Measurements from ENCODE around the gene MEX3D.

The MEX3D gene

DNA sequence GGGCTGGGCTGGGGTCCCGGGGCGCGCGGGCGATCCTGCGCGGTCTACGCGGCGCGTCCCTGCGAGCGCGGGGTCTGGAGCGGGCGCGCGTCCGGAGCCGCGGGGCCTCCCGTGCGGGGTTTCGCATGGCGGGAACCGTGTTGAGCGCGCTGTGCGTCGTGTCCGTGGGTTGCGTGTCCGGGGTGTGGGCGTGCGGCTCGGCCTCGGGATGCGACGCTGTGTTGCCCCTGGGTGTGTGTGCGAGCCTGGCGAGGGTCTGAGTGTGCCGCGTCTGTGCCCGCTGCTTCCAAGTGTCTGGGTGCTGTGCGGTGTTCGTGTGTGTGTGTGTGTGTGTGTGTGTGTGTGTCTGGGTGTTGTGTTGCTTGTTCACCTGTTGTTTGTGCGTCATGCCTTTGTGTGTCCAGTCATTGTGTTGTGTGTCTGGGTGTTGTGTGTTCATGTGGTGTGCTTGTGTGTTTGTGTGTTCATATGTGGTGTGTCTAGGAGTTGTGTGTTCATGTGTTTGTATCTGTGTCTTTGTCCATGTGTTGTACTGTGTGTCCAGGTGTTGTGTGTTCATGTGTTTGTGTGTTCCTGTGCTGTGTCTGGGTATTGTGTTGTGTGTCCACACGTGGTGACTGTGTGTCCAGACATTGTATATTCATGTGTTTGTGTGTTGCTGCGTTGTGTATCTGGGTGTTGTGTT, 43.7 kb downstream of the MEX3D start:
- no peak overlapping the region for H2BK120ac ChIP-seq (ENCODE audit: low read depth, low read length)
- no CpG with 5 or more reads among the region's 49 CpGs for WGBS, 2 donors (ENCODE audit: extremely low coverage in 2 of 2, insufficient read length in 2 of 2, insufficient replicate concordance in 1 of 2)
- H3K4me3 ChIP-seq (ENCODE audit: low read length in 2 of 2): peak overlapping the region; percentile 33 to 78
- no peaks in the 10 kb centered on the region for H3K36me3 ChIP-seq (replicated peaks in 1 of 2; ENCODE audit: control insufficient read depth in 2 of 2, insufficient read depth in 2 of 2, low read length in 2 of 2)
- H3K4ac ChIP-seq (ENCODE audit: low read length): no peak overlapping the region
- no peak for DNase-seq (ENCODE audit: low spot score)
- H3K4me1 ChIP-seq (ENCODE audit: control insufficient read depth in 2 of 2, insufficient read depth in 1 of 2, low read depth in 1 of 2, low read length in 2 of 2): peaks cover 4 to 6% of the 10 kb centered on the region in 2 donors
- peak overlapping the region; percentile 69 for H2AFZ ChIP-seq (ENCODE audit: low read length)
- no peak overlapping the region for H2BK5ac ChIP-seq (ENCODE audit: low read length)
- peak overlapping the region; percentile 94 for H3K23ac ChIP-seq (ENCODE audit: low read depth, low read length, poor library complexity)
- peak overlapping the region; percentile 98 for H2BK12ac ChIP-seq (ENCODE audit: low read length)
- H4K8ac ChIP-seq (ENCODE audit: low read depth, low read length): peak overlapping the region; percentile 52
- peak overlapping the region; percentile 74 for H3K18ac ChIP-seq (ENCODE audit: low read length)
- H4K91ac ChIP-seq (ENCODE audit: low read depth, low read length, poor library complexity): no peak overlapping the region
- peak overlapping the region; percentile 89 for H3K9ac ChIP-seq (ENCODE audit: low read depth, low read length, poor library complexity)
- H3K9me3 ChIP-seq (replicated peaks in 1 of 2; ENCODE audit: control insufficient read depth in 2 of 2, insufficient read depth in 1 of 2, low read depth in 1 of 2, low read length in 2 of 2): peaks cover 0 to 5% of the 10 kb centered on the region in 2 donors
- H3K27ac ChIP-seq (replicated peaks; ENCODE audit: low read length): no peak overlapping the region
- H3K4me2 ChIP-seq (ENCODE audit: insufficient read depth, low read length, poor library complexity, severe bottlenecking): peak overlapping the region; percentile 69
- H3K27me3 ChIP-seq (ENCODE audit: control insufficient read depth in 3 of 3, insufficient read depth in 3 of 3, low read depth in 1 of 3, low read length in 3 of 3): peaks cover 8 to 53% (median 31%) of the 10 kb centered on the region in 3 experiments
- H3K79me1 ChIP-seq (ENCODE audit: low read depth, low read length): peaks cover 2% of the 10 kb centered on the region
- H2BK15ac ChIP-seq (ENCODE audit: low read length): peak overlapping the region; percentile 8
- H3K14ac ChIP-seq (ENCODE audit: low read length): peak overlapping the region; percentile 39
- peak overlapping the region; percentile 63 for H2AK5ac ChIP-seq (ENCODE audit: low read depth, low read length)

DNA sequence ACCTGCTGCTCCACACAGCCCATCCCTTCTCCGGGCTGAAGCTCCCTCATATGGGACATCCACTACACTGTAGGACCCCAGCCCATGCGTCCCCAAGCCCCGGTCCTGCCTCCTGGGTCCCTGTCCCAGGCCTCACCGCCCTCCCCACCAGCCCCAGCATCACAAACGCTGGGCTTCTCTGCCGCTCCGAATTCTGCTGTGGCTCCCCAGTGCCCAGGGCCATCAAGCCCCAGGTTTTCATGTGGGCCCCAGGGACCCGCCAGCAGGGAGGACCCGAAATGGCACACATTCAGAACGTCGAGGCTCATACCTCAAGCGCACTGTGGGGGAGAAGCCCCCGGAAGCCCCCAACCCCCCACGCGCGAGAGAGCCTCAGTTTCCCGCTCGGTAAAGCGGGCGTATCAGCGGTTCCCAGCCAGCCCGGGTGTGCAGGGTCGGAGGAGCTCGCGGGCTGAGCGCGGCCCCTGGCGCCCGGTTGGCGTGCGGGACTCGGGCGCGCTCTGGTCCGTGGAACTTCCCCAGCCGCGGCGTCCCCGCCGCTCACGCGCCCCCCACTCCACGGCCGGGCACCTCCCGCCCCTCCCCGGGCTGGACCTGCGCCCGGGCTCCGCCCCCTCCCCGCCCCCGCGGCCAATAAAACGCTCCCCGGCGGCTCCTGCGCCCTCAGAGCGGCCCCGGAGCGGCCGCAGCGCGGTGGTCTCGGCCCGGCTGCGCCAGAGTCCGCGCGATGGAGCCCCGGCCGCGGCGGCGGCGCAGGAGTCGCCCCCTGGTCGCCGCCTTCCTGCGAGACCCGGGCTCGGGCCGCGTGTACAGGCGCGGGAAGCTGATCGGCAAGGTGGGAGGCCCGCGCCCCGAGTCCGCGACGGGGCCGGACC, 44.5 kb downstream of the MEX3D start, which contains the start of gene PLK5:
Gene PLK5 (plus strand): TSS at position 666 of the 875 bp plus-strand sequence. CDS start 2,920 bp downstream, outside the sequence.
- no peak for DNase-seq (ENCODE audit: low spot score)
- WGBS, 2 donors (ENCODE audit: extremely low coverage in 2 of 2, insufficient read length in 2 of 2, insufficient replicate concordance in 1 of 2): no CpG with 5 or more reads among the region's 92 CpGs
- no peak within 1 kb of the TSS for H3K4ac ChIP-seq (ENCODE audit: low read length)
- H3K27me3 ChIP-seq (ENCODE audit: control insufficient read depth in 3 of 3, insufficient read depth in 3 of 3, low read depth in 1 of 3, low read length in 3 of 3): peaks cover 8 to 57% (median 31%) of the 10 kb centered on the region in 3 experiments
- no peak within 1 kb of the TSS for H4K91ac ChIP-seq (ENCODE audit: low read depth, low read length, poor library complexity)
- peaks cover 4 to 6% of the 10 kb centered on the region in 2 donors for H3K4me1 ChIP-seq (ENCODE audit: control insufficient read depth in 2 of 2, insufficient read depth in 1 of 2, low read depth in 1 of 2, low read length in 2 of 2)
- H3K4me2 ChIP-seq (ENCODE audit: insufficient read depth, low read length, poor library complexity, severe bottlenecking): peak within 1 kb of the TSS; percentile 69
- H3K79me1 ChIP-seq (ENCODE audit: low read depth, low read length): peaks cover 2% of the 10 kb centered on the region
- H4K8ac ChIP-seq (ENCODE audit: low read depth, low read length): peak within 1 kb of the TSS; percentile 52
- no peak within 1 kb of the TSS for H2BK120ac ChIP-seq (ENCODE audit: low read depth, low read length)
- H2AFZ ChIP-seq (ENCODE audit: low read length): peak within 1 kb of the TSS; percentile 69
- H3K14ac ChIP-seq (ENCODE audit: low read length): peak within 1 kb of the TSS; percentile 71
- peak within 1 kb of the TSS; percentile 63 for H2AK5ac ChIP-seq (ENCODE audit: low read depth, low read length)
- peak within 1 kb of the TSS; percentile 87 for H3K18ac ChIP-seq (ENCODE audit: low read length)
- no peaks in the 10 kb centered on the region for H3K36me3 ChIP-seq (replicated peaks in 1 of 2; ENCODE audit: control insufficient read depth in 2 of 2, insufficient read depth in 2 of 2, low read length in 2 of 2)
- no peak within 1 kb of the TSS for H3K27ac ChIP-seq (replicated peaks; ENCODE audit: low read length)
- peak within 1 kb of the TSS; percentile 89 for H3K9ac ChIP-seq (ENCODE audit: low read depth, low read length, poor library complexity)
- H3K23ac ChIP-seq (ENCODE audit: low read depth, low read length, poor library complexity): peak within 1 kb of the TSS; percentile 94
- H2BK12ac ChIP-seq (ENCODE audit: low read length): peak within 1 kb of the TSS; percentile 98
- H2BK5ac ChIP-seq (ENCODE audit: low read length): no peak within 1 kb of the TSS
- H2BK15ac ChIP-seq (ENCODE audit: low read length): peak within 1 kb of the TSS; percentile 8
- H3K9me3 ChIP-seq (replicated peaks in 1 of 2; ENCODE audit: control insufficient read depth in 2 of 2, insufficient read depth in 1 of 2, low read depth in 1 of 2, low read length in 2 of 2): peaks cover 0 to 5% of the 10 kb centered on the region in 2 donors
- peak within 1 kb of the TSS; percentile 33 to 78 for H3K4me3 ChIP-seq (ENCODE audit: low read length in 2 of 2)

DNA sequence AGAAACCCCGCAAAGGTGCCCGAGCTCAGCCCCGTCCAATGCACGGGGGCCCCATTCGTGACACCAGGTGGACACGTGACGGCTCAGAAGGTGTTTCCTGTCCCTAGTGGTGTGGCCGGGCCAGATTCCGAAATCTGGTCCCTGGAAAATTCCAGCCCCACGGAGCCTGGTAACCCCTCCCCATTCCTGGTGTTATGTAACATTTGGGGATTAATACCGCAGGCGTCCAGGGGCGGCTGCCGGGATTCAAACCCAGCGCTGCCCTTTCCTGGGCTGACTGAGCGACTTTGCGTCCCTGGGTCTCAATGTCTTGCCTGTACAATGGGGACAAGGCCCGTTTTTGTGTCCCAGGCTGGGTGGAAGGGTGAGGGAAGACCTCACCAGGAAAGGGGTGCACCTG, 45.3 kb downstream of the MEX3D start:
- peaks cover 8 to 62% (median 33%) of the 10 kb centered on the region in 3 experiments for H3K27me3 ChIP-seq (ENCODE audit: control insufficient read depth in 3 of 3, insufficient read depth in 3 of 3, low read depth in 1 of 3, low read length in 3 of 3)
- peak overlapping the region; percentile 17 for H3K18ac ChIP-seq (ENCODE audit: low read length)
- no peak overlapping the region for H3K27ac ChIP-seq (replicated peaks; ENCODE audit: low read length)
- no peak overlapping the region for H2BK12ac ChIP-seq (ENCODE audit: low read length)
- H2BK15ac ChIP-seq (ENCODE audit: low read length): no peak overlapping the region
- H2AFZ ChIP-seq (ENCODE audit: low read length): no peak overlapping the region
- H2BK120ac ChIP-seq (ENCODE audit: low read depth, low read length): no peak overlapping the region
- peaks cover 2% of the 10 kb centered on the region for H3K79me1 ChIP-seq (ENCODE audit: low read depth, low read length)
- no peak overlapping the region for H4K8ac ChIP-seq (ENCODE audit: low read depth, low read length)
- no peak overlapping the region for H3K14ac ChIP-seq (ENCODE audit: low read length)
- H2BK5ac ChIP-seq (ENCODE audit: low read length): no peak overlapping the region
- H3K4me1 ChIP-seq (ENCODE audit: control insufficient read depth in 2 of 2, insufficient read depth in 1 of 2, low read depth in 1 of 2, low read length in 2 of 2): peaks cover 4 to 6% of the 10 kb centered on the region in 2 donors
- no peak overlapping the region for H3K4ac ChIP-seq (ENCODE audit: low read length)
- peak overlapping the region; percentile 24 for H2AK5ac ChIP-seq (ENCODE audit: low read depth, low read length)
- no peak overlapping the region for H3K4me2 ChIP-seq (ENCODE audit: insufficient read depth, low read length, poor library complexity, severe bottlenecking)
- peaks cover 0 to 5% of the 10 kb centered on the region in 2 donors for H3K9me3 ChIP-seq (replicated peaks in 1 of 2; ENCODE audit: control insufficient read depth in 2 of 2, insufficient read depth in 1 of 2, low read depth in 1 of 2, low read length in 2 of 2)
- DNase-seq (ENCODE audit: low spot score): no peak
- no peak overlapping the region for H4K91ac ChIP-seq (ENCODE audit: low read depth, low read length, poor library complexity)
- WGBS, 2 donors (ENCODE audit: extremely low coverage in 2 of 2, insufficient read length in 2 of 2, insufficient replicate concordance in 1 of 2): no CpG with 5 or more reads among the region's 18 CpGs
- H3K23ac ChIP-seq (ENCODE audit: low read depth, low read length, poor library complexity): no peak overlapping the region
- H3K9ac ChIP-seq (ENCODE audit: low read depth, low read length, poor library complexity): no peak overlapping the region
- no peaks in the 10 kb centered on the region for H3K36me3 ChIP-seq (replicated peaks in 1 of 2; ENCODE audit: control insufficient read depth in 2 of 2, insufficient read depth in 2 of 2, low read length in 2 of 2)
- no peak overlapping the region for H3K4me3 ChIP-seq (ENCODE audit: low read length in 2 of 2)

DNA sequence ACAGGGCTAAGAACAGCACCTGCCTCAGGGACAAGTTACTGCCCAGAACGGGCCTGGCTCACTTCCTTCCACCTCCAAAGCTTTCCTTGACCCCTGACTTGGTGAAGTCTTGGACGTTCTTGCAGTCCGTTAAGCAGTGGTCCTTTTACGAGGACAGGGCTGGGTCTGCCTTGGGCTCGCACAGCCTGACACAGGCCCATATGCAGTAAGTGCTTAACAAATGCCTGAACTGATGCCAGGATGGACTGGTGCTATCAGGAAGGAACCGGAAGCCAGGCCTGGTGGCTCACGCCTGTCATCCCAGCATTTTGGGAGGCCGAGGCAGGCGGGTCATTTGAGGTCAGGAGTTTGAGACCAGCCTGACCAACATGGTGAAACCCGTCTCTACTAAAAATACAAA, 46.1 kb downstream of the MEX3D start:
- H3K79me1 ChIP-seq (ENCODE audit: low read depth, low read length): peaks cover 2% of the 10 kb centered on the region
- H2BK5ac ChIP-seq (ENCODE audit: low read length): peak overlapping the region; percentile 29
- H3K36me3 ChIP-seq (replicated peaks in 1 of 2; ENCODE audit: control insufficient read depth in 2 of 2, insufficient read depth in 2 of 2, low read length in 2 of 2): no peaks in the 10 kb centered on the region
- DNase-seq (ENCODE audit: low spot score): no peak
- H4K91ac ChIP-seq (ENCODE audit: low read depth, low read length, poor library complexity): no peak overlapping the region
- peaks cover 4 to 6% of the 10 kb centered on the region in 2 donors for H3K4me1 ChIP-seq (ENCODE audit: control insufficient read depth in 2 of 2, insufficient read depth in 1 of 2, low read depth in 1 of 2, low read length in 2 of 2)
- H4K8ac ChIP-seq (ENCODE audit: low read depth, low read length): no peak overlapping the region
- H3K4ac ChIP-seq (ENCODE audit: low read length): no peak overlapping the region
- H2BK15ac ChIP-seq (ENCODE audit: low read length): no peak overlapping the region
- H2BK12ac ChIP-seq (ENCODE audit: low read length): no peak overlapping the region
- no peak overlapping the region for H3K27ac ChIP-seq (replicated peaks; ENCODE audit: low read length)
- H3K14ac ChIP-seq (ENCODE audit: low read length): no peak overlapping the region
- no peak overlapping the region for H2AFZ ChIP-seq (ENCODE audit: low read length)
- H3K4me3 ChIP-seq (ENCODE audit: low read length in 2 of 2): no peak overlapping the region
- no peak overlapping the region for H2BK120ac ChIP-seq (ENCODE audit: low read depth, low read length)
- peaks cover 0 to 5% of the 10 kb centered on the region in 2 donors for H3K9me3 ChIP-seq (replicated peaks in 1 of 2; ENCODE audit: control insufficient read depth in 2 of 2, insufficient read depth in 1 of 2, low read depth in 1 of 2, low read length in 2 of 2)
- H3K27me3 ChIP-seq (ENCODE audit: control insufficient read depth in 3 of 3, insufficient read depth in 3 of 3, low read depth in 1 of 3, low read length in 3 of 3): peaks cover 8 to 62% (median 33%) of the 10 kb centered on the region in 3 experiments
- H3K23ac ChIP-seq (ENCODE audit: low read depth, low read length, poor library complexity): peak overlapping the region; percentile 52
- peak overlapping the region; percentile 24 for H2AK5ac ChIP-seq (ENCODE audit: low read depth, low read length)
- H3K4me2 ChIP-seq (ENCODE audit: insufficient read depth, low read length, poor library complexity, severe bottlenecking): no peak overlapping the region
- no peak overlapping the region for H3K18ac ChIP-seq (ENCODE audit: low read length)
- WGBS, 2 donors (ENCODE audit: extremely low coverage in 2 of 2, insufficient read length in 2 of 2, insufficient replicate concordance in 1 of 2): no CpG with 5 or more reads among the region's 10 CpGs
- no peak overlapping the region for H3K9ac ChIP-seq (ENCODE audit: low read depth, low read length, poor library complexity)
